Brain pericyte (primary cell): Measurements from ENCODE around the gene PARD3B.

ENCODE experiments used
- DNase-seq: peaks from one replicate; pipeline ENCODE4 v3.0.0-alpha.2; 2012; ENCODE audit warnings: low read depth, low spot score

PARD3B gene

DNA sequence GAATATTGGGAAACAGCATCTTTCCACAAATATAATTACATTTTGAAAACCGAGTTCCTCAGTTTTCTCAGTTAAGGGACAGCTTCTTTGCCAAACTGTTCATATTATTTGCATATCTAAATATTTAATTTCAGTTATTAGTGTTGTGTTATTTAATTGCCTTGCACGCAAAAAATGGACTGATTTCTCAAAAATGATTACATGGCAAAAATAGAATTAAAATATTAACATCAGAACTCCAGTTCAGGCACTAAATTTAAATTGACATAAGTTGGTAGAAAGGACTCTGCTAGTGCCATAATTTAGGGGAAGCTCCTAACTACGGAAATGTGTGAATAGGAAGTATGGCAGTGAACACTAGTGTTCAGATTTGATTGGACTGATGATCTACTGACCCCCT is 209.6 kb downstream of the PARD3B start:
- no peak for DNase-seq

DNA sequence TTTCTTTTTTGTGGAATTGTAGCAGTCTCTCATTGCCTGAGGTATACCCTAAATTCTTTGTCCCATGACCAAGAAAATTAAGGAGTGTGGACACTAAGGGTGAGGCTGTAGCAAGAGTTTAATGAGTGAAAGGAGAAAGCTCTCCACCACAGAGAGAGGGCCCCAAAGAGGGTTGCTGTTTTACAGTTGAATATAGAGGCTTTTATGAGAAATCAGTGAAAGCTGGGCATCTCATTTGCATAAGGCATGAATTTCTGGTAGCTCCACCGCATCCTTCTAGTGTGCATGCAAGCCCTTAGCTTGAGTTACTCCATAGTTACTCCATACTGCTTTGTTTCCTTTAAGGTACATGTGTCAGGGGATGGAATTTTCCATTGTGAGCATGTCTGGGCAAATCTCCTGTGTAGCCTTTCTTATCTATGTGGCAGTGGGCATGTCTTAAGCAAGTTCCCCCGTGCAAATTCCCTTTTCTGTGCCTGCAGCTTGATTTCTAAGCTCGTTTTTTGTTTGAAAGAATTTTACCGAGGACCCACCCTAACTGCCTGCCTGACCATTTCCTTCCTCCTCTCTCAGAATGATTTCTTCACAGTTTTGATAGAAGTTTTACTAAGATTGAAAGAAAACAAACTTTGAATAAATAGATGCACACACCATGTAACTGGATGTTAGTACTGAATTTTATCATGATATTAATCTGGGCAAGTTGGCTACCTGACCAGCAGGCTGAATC is 218.9 kb downstream of the PARD3B start:
- DNase-seq = no peak

GRCh38 chr2:204770735-204771134 is 225.5 kb downstream of the PARD3B start:
- DNase-seq = no peak

DNA sequence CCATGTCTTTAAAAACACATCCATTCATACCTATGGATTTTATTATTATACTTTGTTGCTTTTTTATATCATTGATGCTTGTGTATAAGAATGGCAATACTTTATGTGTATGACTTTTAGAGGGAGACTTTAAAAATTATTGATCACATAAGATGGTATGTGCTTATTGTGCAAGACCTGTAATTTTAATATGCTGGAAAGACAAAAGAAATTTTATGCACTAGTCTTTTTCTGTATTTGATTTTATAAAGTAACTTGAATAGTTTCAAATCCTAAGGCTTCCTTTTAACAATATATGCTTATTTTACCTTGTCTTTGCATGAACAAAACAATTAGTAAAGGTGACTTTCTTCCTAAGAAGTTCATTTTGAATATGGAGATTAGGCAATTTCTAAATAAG is 226.4 kb downstream of the PARD3B start:
- no peak for DNase-seq

GRCh38 chr2:204772546-204772945 is 227.3 kb downstream of the PARD3B start:
- no peak for DNase-seq

- DNase-seq = no peak
Observed at GRCh38 chr2:204775766-204776165, 230.5 kb downstream of the PARD3B start.

- no peak for DNase-seq
Observed at GRCh38 chr2:204776781-204777559, 231.7 kb downstream of the PARD3B start.

GRCh38 chr2:204779771-204780170 is 234.5 kb downstream of the PARD3B start:
- DNase-seq = no peak

GRCh38 chr2:204781941-204782340 is 236.7 kb downstream of the PARD3B start:
- no peak for DNase-seq

DNA sequence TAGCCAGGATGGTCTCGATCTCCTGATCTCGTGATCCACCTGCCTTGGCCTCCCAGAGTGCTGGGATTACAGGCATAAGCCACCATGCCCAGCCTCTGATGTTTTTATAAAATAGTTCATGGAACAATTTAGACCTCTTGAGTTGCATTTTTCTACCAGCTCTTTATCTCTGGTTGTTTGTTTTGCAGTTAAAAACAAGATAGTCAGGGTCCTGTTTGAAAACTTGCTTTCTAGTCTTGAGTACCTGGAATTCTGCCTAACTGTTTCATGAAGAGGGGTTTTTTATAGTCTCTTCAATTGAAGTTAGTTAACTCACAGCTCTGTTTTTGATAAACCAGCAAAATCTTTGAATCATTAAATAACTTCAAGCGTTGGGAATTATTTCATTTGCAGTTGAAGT is 244.8 kb downstream of the PARD3B start:
- no peak for DNase-seq

GRCh38 chr2:204791230-204791629 is 246.0 kb downstream of the PARD3B start:
- no peak for DNase-seq

DNA sequence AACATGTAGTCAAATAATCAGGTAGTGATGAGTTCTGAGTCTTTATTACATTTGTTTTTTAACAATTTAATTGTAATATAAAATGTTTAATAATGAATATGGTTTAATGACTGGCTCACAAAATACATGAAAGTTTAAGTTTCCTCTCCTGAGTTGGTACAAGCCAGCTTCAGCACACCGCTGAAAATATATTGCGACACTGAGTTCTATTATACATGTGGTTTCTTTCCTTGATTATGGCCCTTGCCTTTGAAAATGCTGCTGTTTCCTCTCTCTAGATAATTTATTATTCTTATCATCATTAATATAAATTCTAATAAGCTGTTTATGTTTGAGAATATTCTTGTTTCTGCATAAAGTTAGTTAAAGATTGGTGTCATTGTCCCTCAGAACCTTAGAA is 249.3 kb downstream of the PARD3B start:
- DNase-seq = no peak

DNA sequence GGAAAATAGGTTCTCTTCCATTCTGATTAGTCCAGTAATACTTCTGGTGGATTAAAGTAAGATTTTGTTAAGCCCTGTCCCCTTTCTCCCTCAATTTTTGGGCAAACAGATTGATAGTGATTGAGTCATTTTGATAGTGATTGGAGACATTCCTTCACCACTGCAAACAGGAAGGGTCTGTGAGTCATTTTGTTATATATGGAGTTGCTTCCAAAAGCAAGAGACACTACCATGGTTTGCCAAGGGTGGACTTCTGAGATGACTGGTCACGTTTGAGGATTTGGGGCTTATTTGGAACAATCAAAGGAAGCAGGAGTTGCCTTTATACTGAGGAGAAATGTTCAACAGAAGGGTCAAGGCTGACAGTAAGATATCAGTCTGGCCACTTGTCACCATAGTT is 249.9 kb downstream of the PARD3B start:
- DNase-seq = no peak

DNA sequence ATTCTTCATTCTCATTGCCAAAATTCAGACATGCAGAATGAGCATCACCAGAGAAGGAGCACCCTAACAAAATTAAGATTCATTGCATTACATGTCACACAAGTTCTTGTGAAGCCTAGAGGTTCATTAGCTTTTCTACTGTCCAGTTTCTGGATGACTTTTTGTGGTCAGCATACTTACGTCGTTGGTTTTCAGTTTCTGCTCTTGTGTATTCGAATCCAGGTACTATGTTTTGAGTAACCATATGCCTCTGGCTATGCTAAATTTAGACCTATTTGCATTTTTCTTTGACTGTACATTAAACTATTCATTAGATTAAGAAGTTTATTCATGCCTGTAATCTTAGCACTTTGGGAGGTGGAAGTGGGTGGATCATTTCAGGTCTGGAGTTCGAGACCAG is 251.3 kb downstream of the PARD3B start:
- no peak for DNase-seq

GRCh38 chr2:204799791-204800190 is 254.5 kb downstream of the PARD3B start:
- DNase-seq = no peak

GRCh38 chr2:204808494-204808893 is 263.2 kb downstream of the PARD3B start:
- DNase-seq = no peak

DNA sequence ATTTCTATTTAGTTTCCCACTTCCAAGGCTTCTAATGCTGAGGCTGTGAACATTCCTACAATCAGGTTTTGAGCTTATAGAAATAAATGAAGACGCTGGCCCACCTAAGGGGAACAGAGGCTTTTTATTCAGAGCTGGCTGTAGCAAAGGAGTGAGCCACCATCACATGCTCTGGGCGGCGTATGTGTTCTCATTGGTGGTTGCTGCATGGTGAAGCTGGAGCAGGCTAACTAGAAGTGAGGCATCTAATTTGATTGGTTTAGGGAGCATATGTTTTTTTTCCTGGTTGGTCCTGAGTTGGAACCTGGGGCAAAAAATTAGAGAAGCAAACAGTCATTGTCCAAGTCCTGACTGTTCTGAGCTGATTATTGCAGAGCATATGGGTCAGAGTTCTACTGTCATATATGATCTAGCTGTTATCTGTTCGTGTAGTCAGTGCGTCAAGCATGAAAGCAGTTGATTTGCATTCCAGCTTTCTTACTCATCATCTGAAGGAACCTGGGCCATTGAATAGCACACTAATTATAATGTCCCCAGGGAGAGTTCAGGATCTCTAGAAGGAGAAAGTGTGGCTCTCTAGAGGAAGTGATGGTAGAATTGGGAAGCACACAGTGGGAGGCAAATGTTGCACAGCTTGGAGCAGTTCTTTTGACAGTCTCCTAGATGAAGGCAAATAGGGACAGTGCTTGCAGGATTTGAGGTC is 279.6 kb downstream of the PARD3B start:
- DNase-seq = no peak

- DNase-seq = no peak
Observed at GRCh38 chr2:204825681-204826080, 280.4 kb downstream of the PARD3B start.

DNA sequence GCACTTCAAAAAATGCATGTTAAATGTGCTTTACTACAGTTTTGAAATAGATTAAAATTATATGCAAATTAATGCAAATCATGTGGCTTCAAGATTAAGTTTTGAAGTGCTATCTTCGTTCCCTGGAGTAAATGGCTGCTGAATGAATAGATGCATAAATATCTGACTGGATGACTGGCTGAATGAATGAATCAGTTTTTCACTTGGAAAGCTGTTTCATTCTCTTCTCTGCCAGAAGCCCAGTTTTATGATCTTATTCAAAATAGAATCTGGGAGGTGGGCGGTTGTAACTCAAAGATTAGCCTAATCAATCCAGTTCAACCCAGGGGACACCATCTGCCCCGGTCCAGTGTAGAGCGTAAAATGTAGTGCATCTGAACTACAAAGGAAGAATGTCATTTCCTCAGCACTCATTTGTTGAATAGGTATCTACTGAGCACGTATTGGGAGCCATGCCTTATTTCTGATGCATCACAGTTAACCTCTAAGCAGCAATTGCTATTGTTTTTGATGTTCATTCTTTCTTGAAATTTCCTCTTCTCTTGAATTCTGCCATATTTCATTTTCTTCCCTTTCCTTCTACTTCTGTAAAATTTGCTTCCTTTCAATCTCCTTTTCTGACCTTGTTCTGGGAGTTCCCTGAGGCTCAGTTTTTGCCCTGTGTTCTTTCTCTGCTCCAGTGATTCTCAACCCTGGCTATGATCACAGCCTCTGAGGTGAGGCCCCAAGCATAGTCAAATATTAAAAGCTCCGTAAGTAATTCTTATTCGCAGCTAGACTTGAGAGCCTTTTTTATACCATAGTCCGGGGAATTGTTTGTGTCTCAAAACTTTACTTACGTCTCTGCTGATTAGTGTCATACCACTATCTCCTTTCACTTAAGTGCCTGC is 282.7 kb downstream of the PARD3B start:
- no peak for DNase-seq

- no peak for DNase-seq
Observed at GRCh38 chr2:204834716-204835384, 289.6 kb downstream of the PARD3B start.

DNA sequence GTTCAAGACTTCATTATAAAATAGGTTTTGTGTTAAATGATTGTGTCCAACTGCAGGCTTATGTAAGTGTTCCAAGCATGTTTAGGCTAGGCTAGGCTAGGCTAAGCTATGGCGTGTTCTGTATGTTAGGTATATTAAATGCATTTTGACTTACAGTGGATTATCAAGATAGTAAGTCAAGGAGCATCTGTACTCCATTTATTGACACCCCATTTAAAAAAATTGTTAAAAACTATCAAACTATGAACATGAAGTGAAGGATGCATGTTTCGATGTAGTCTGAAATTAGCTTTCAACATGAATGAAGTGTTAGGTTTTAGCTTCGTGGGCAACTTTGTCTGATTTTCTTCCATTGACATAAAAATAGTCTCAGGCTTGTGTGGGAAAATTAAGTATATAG is 290.5 kb downstream of the PARD3B start:
- DNase-seq = no peak
